GM19240 (cell line): ENCODE results near the gene SLC51B.
"Not testable (repeated sequence)": the region's sequence is repeated elsewhere in the genome, so short reads cannot be mapped to it uniquely, and the experiment has no call there.

Experiments
- DNase-seq: peaks from one replicate; pipeline ENCODE4 v3.0.0; 2011; ENCODE audit warnings: low spot score; ENCODE audit not compliant: insufficient read length

The SLC51B gene

GRCh38 chr15:65083262-65083701 is 38.1 kb downstream of the SLC51B start:
- no peak for DNase-seq

DNA sequence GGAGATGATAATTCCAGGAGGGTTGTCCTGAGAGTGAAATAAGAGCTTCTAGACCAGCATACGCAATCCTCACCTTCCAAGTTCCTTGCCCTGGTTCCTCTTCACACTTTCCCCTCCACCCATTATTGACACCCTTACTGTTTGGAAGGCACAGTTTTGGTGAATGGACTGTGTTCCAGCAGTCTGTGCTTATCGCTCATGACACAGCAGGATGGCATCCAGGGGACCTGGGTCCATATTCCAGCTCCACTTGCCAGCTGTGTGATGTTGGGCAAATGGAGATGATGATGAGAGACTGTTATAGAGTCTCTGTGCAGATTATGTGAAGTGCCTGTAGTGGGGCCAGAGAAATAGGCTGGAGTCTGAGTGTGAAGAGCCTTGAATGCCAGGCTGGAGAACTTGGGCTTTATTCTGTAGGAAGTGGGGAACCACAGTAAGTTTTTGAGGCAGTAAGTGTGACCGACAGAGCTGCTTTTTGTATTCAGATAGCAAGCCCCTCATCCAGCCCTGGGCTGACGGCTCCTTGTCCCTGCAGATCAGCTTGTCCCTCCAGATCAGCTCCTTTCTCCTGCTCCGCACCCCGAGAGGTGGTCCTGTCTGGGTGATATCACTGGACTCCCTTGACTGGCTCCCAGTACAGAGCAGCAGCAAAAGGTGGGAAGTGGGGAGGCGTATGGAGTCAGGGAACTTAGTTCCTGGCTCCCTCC is 39.5 kb downstream of the SLC51B start:
- no peak for DNase-seq

DNA sequence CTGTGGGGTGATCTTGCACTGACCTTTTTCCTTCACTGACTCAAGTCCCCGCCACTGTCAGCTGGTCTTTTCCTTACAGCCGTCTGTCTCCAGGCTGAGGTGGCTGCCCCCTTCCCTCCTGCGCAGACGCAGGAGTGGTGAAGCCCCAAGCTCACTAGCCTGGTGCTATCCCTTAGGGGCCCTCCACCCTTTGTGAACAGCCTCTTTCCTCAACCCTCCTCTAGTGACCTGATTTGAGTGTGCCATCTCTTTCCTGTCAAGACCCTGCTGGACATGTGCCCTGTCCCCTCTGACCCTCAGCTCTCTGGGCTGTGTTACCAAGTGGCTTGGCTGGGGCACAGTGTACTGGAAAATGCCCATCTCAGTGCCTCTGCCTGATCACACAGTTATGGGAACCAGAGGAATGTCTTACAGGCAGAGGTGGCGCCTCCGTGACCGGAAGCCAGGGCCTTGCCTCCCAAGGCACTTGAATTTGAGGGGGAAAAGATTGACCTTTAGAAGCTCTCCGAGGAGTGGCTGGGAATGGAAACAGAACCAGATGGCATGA is 40.1 kb downstream of the SLC51B start:
- no peak for DNase-seq

GRCh38 chr15:65085990-65086679 is 40.9 kb downstream of the SLC51B start:
- no peak for DNase-seq

- DNase-seq, result no peak
Measured at GRCh38 chr15:65086680-65087111, 41.5 kb downstream of the SLC51B start.

- no peak for DNase-seq
Measured at GRCh38 chr15:65087411-65087810, 42.2 kb downstream of the SLC51B start.

DNA sequence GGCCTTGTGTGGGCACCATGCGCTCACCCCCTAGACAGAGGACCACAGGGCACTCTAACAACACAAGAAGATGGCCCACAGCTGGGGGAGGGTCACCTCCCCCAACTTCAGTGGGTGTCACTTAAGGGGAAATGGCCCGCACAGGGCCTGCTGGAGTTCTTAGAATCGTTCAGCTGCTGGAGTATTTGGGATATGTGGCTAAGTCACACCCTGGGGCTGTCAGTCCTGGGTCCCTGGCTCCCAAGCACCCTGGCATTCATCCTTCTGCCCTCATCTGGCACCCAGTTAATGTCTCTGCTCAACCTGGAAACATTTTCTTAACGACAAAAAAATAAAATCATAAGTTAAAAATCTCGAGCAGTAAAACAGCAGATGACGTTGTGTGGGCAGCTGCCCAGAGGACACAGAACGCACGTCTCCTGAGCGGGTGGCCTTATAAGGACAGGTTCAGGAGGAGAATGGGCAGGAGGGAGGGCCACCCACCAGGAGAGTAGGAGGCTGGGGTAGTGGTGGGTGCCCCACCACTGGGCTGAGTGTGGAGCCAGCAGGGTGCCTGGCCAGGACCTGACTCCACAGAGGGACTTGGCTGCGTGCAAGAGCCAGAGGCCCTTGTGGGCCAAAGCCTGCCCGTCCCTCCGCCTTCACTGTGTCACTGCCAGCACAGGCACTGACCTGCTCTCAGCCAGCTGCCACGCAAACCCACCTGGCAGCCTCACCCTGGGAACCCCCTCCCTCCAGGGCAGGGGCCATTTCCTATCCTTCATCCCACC is 42.9 kb downstream of the SLC51B start:
- DNase-seq, result no peak

DNA sequence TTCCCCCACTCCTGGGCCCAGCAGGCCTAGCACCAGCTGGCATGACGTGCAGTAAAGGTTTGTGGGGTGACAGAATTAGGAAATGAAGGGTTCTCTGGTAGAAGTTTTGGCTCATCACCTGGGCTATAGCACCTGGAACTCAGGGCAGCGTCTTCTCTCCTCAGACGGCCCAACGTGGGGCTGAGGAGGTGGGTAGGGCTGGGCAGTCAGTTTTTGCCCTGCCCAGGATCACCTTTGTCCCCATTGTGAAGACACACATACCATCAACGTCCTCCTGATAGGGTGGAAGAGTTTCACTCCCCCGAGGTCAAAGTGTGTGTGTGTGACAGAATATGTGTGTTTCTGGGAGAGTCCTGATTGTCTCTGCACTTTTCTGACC is 43.4 kb downstream of the SLC51B start:
- DNase-seq, result no peak

- no peak for DNase-seq
Measured at GRCh38 chr15:65089206-65089824, 44.1 kb downstream of the SLC51B start.

DNA sequence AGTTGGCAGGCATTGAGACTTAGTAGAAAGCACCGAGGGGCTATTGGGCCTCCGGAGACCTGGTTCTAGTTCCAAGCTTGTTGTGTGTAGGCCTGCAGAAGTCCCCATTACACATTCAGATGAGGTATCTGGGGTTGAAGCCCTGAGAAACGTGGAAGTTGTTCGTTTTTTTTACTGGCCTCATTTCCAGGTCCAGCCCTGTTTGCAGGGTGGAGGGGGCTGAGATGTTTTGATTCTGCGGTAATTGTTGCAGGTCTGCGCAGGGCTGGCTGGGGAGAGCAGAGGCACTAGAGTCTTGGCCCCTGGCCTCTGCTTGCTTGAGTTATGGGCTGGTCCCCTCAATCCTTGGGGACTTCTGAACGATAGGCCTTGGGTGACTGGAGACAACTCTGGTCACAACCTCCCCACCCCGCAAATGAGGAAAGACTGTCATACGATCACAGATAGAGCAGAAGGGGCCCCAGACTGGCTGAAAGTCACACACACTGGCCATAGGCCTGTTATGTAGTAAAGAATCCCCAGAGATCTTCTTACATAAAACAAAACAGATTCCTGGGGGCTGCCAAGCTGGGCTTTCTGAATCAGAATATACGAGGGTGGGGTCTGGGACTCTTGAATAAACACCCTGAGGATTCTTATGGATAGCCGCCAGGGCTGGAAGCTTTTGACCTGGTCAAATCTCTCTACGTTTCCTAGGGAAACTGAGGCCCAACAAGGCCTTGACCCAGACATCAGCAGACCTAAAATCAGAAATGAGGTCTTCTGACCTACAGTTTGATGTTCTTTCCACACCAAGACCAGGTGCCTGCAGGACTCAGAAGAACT is 47.0 kb downstream of the SLC51B start:
- DNase-seq, result no peak

GRCh38 chr15:65092911-65093792 is 48.0 kb downstream of the SLC51B start:
- DNase-seq, result no peak

DNA sequence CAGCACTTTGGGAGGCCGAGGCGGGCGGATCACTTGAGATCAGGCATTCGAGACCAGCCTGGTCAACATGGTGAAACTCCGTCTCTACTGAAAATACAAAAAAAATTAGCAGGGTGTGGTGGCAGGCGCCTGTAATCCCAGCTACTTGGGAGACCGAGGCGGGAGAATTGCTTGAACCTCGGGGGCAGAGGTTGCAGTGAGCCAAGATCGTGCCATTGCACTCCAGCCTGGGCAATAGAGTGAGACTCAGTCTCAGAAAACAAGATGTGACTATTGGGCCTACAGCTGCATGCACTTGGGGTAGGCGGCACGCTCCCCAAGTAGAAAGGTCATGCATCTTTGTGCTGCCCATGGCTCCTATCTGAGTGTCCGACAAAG is 48.6 kb downstream of the SLC51B start:
- DNase-seq, result not testable (repeated sequence)

DNA sequence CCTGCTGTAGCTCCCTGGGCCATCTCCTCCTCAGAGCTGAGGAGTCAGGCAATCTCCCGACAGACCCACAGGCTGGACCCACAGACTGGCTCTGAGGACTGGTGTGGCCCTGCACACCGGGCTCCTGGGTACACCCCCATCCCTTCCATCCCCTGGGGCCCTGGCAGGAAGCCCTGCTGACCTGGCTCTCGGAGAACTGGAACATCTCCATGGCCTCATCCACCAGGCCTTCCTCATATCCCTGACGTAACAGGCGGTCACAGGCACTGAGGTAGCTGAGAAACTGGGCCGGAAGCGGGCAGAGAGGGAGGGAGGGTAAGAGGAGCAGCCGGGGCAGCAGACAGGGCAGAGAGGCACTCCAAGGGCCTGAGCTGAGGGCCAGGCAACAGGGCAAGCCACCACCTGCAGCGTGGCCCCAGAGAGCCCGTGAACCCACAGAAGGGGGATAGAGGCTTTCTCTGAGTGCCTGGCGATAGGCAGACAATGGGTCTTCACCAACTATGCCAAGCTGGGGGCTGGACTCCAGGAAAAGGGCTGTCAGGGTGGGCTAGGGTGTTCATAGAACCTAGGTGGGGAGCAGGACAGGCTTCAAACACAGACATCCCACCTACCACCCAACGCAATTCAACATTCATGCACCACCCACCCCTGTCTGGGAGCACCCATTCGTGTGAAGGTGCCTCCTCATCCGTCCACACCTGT is 49.3 kb downstream of the SLC51B start:
- no peak for DNase-seq

GRCh38 chr15:65095011-65095746 is 50.0 kb downstream of the SLC51B start:
- no peak for DNase-seq

- no peak for DNase-seq
Measured at GRCh38 chr15:65095747-65096104, 50.5 kb downstream of the SLC51B start.

DNA sequence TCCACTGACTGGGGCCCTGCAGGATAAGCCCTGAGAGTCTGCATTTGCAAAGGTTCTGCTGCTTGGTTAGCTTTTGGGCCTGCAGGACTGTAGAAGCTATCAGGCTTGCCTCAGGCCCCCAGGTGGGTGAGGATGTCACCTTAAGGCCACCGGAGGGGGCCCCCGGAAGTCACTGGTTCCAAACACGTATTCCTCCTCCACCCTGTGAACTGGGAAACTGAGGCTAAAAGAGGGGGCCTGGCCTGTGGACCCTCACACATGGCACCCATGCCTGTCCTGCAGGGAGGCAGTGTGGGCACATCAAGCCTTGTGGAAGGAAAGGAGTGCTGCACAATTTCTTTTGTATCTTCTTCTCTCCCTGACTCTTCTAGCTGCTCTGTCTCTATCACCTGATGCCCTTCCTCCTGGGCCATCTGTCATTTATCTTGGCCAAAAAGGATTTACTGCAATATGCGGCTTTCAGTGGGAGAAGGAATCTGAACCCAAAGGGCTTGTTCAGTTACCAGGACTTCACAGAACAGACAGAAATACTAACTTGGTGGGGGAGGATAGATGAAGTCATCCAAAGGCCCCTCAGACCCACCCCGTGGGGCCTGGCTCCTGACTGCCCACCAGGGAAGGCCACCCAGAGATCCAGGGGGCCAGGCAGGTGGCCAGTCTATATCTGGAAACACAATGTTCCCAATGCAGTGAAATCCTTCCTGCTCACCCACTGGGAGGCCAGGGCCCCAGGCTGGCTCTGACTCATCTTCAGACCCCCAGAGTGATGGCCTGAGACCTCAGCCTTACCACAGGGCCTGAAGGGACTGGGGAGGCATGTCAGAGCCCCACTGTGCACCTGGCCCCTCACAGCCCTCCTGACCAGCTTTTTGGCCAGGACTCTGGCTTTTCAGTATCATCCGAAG is 51.5 kb downstream of the SLC51B start:
- DNase-seq, result no peak

- no peak for DNase-seq
Measured at GRCh38 chr15:65097651-65098263, 52.6 kb downstream of the SLC51B start.
